CD4-positive, alpha-beta T cell treated with Interleukin-2 at 100 ng/mL for 4 hours (primary cell): ENCODE results near the gene CLCNKA.
"Not testable (repeated sequence)": the region's sequence is repeated elsewhere in the genome, so short reads cannot be mapped to it uniquely, and the experiment has no call there.

Source experiments
- DNase-seq: peaks from one replicate; pipeline ENCODE4 v3.0.0-alpha.2; 2020; ENCODE audit warnings: low spot score

The CLCNKA gene

DNA sequence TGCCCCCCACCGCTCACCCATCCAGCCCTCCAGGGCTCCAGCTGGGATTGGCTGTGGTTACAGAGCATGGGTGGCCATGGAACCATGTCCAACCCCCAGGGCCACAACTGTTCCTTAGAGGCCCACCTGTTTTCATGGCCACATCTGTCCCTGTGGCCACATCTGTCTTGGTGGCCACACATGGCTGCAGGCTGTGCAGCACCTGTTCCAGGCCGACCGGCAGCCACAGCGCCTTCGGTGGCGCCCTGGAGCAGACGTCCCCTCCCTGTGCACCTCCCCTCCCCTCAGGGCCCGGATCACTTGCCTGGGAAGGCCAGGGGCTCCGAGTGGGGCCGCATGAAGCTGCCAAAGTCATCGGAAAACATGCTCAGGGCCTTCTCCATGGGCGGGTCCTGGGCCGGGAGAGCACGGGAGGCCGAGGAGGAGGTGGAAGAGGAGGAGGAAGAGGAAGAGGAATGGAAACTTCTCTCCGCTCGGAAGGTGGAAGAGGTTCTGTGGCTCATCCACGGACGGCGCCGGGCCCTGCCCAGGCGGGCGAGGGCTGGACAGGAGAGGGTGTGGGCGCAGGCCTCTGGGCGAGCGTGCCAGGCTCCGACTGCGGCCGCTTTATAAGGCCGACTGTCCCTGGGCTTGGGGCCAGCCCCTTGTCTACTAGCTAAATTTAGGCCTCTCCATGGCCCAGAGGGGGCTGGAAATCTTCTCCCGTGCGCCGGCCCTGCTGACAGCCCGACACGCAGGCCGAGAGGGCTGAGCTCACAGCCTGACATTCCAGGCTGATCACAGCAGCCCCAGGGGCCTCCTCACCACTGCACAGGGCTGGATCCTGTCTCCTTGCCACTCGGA lies 4.2 kb upstream of the CLCNKA start, which contains the start of gene HSPB7:
Gene HSPB7 (minus strand): TSS at position 583 of the 843 bp plus-strand sequence. CDS start 80 bp downstream, at position 503.
- DNase-seq: no peak

GRCh38 chr1:16018308-16018707 lies 3.5 kb upstream of the CLCNKA start:
- no peak for DNase-seq

- no peak for DNase-seq
Observed at GRCh38 chr1:16018749-16019643, 2.8 kb upstream of the CLCNKA start.

- DNase-seq: no peak
Observed at GRCh38 chr1:16019644-16020277, 2.1 kb upstream of the CLCNKA start.

DNA sequence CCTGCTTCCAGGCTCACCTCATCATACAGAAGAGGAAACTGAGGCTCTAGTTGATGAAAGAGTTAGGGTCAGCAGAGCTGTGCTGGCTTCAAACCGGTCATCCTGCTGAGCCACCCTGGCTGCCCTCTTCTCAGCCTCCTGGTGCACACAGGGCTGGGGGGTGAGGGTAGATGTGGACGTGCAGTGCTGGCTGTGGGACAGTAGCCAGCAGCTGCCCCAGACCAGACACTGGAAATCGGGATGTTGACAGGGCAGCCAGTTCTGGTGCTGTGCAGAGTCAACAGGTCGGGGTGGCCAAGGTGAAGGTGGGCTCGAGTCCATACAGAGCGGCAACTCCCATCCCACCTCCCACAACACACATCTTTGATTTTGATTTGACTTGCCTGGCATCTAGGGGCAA lies 1.5 kb upstream of the CLCNKA start:
- no peak for DNase-seq

DNA sequence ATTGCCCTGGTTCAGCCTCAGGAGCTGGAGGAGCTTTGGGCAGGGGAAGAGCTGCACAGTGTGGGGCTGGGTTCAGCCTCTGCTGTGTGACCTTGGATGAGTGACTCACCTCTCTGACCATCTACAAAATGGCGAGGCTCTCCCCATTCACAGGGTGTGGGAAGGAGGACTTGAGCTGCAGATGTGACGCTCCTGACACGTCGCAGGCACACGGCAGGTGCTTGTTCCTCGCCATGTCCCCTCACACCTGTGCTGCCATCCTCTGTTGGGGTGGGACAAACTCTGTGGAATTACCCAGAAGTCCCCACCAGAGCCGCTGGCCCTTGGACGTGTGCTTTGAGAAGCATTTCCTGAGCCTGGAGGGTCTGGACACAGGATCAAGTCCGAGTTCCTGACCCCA lies 958 bp upstream of the CLCNKA start:
- DNase-seq: not testable (repeated sequence)

DNA sequence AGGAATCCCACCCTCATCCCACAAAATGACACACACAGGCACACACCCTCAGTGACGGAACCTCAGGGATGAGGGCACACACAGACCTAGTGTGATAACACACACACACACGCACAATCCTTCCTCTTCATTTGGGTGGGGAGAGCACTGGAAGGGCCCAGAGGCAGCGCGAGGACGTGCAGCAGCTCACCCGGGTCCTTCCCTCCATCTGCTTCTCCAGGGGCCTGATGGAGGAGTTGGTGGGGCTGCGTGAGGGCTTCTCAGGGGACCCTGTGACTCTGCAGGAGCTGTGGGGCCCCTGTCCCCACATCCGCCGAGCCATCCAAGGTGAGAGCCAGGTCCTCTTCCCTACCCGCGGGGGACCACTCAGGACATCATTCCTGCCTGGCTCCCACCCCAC lies 557 bp downstream of the CLCNKA start:
- no peak for DNase-seq

- DNase-seq: no peak
Observed at GRCh38 chr1:16023050-16023653, 1.3 kb downstream of the CLCNKA start.

DNA sequence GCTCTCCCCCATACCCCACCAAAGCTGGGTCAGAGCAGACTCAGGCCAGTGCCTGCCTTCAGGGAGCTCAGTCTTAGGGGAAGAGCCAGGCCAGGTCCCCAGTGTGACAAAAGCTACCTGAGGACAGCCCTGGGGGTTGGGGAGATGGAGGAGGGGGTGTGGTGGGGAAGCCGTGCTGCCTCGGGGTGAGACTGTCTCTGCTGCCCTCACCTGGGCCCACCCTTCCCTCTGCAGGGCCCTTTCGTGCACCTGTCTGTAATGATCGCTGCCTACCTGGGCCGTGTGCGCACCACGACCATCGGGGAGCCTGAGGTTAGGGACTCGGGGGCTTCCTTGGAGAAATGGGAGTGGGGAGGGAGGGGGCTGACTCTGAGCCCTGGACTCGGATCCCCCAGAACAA lies 4.5 kb downstream of the CLCNKA start:
- not testable (repeated sequence) for DNase-seq

GRCh38 chr1:16026723-16027484 lies 5.1 kb downstream of the CLCNKA start:
- DNase-seq: peak; percentile 8

- DNase-seq: no peak
Observed at GRCh38 chr1:16028237-16029002, 6.6 kb downstream of the CLCNKA start.

DNA sequence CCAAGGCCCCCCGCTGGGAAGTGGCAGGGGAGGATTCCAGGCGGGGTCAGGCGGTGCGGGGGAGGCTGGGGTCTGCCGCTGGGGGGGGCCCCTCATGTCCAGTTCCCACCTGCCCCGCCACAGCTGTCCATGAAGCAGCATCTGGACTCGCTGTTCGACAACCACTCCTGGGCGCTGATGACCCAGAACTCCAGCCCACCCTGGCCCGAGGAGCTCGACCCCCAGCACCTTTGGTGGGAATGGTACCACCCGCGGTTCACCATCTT lies 7.1 kb downstream of the CLCNKA start:
- not testable (repeated sequence) for DNase-seq

DNA sequence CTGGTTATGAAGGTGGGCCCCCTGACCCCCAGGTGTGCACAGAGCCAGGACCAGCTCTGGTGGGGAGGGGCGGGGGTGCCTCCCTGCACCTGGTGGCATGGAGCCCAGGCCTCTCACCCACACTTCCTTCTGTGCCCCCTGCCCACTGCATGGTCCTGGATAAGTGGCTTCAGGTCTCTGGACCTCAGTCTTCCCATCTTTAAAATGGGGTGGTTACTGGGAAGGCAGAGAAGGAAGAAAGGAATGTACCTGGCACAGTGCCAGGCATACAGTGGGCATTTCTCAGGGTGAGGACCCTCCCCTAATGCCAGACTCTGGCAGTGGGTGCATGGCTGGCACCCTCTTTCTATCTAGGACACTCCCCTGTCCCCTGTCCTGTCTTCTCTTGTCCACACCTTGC lies 7.5 kb downstream of the CLCNKA start:
- DNase-seq: no peak

DNA sequence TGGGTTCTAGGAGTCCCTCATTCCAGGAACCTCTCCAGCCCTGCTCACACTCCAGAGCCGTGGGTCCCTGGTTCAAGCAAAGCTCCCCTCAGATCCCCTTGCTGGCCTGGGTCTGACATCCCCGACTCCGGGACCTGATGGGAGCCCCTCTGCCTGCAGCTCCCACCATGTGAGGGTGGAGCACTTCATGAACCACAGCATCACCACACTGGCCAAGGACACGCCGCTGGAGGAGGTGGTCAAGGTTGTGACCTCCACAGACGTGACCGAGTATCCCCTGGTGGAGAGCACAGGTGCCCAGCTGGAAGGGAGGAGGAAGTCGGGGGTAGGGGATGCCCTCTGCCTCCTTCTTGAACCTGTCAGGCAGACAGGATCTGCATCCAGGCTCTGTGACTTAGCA lies 9.7 kb downstream of the CLCNKA start:
- no peak for DNase-seq

- DNase-seq: peak; percentile 21
Observed at GRCh38 chr1:16032388-16033102, 10.7 kb downstream of the CLCNKA start.

- DNase-seq: not testable (repeated sequence)
Observed at GRCh38 chr1:16033103-16033632, 11.3 kb downstream of the CLCNKA start.

DNA sequence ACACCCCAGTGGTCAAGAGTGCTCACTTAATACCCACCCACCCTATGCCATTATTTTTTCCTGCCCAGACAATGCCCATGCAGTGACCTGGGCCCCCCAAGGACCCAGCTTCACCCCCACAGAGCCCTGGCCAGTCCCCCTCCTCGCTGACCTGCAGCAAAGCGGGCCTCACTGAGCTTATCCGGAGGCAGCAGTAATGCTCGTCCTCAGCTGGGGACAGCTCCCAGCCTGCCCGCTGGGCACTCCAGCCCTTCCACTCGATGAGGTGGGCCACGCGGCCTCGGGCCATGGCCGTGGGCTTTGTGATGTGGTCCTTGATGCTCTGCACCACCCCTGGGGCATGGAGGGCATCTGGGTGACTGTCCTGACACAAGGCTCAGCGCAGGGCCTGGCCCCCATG lies 14.6 kb downstream of the CLCNKA start:
- DNase-seq: not testable (repeated sequence)

DNA sequence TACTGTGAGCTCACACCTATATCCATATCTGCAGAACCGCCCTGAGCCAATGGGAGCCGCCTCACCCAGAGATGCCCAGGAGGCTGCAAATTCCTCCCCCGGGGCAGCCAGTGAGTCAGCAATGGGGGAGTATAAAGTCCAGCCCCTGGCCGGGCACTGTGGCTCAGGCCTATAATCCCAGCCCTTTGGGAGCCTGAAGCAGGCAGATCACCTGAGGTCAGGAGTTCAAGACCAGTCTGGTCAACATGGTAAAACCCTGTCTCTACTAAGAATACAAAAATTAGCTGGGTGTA lies 16.7 kb downstream of the CLCNKA start:
- no peak for DNase-seq

- DNase-seq: not testable (repeated sequence)
Observed at GRCh38 chr1:16039871-16040270, 18.0 kb downstream of the CLCNKA start.

DNA sequence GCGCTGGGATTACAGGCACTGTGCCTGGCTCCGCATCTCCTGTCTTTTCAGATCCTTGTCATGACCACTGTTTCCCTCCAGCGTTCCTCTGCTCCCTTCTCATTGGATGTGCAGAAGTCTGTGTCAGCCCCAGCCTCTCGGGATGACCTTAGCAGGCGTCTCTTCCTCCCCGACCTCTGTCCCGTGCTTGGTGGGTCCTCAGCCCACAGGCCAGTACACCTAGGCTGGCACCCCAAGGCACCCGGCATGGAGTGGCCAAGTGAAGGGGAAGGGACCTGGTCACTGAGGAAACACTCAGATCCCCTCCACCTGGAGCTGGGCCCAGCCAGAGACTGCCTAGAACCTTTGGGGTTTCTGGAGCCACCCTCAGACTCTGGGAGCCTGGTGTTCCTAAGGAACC lies 19.4 kb downstream of the CLCNKA start:
- DNase-seq: no peak
